ENCODE measurements around the gene LBH. TPM values are rescaled to one million over a fixed set of nuclear protein-coding genes. Genes with fewer than 3 reads are reported as not detected.
A peak's percentile ranks its signal among the peaks of the same experiment; 100 is the strongest.

Gene LBH
- total RNA-seq, 1 experiment from 2014 or later, result 1.1 TPM

GRCh38 chr2:30193104-30193681 lies 38.1 kb upstream of the LBH start:
- no peak for TF ChIP-seq CTCF (IDR thresholded peaks at IDR 0.05; ENCODE audit: unreplicated experiment)
- ChIA-PET CTCF (interaction anchor here (0.6 to 1.4 kb wide), 7 partner anchors 10 to 1003 kb away, joined by 3 to 11 read pairs (median 4); no protein-coding TSS in a partner anchor), POLR2A (interaction anchor here (0.6 kb wide), 1 partner anchor 502 kb away, joined by 3 read pairs; no protein-coding TSS in a partner anchor)
- peaks cover 5% of the 10 kb centered on the region for H3K36me3 Mint-ChIP-seq (ENCODE audit: insufficient read depth, unreplicated experiment)
- peak; percentile 33 for DNase-seq (ENCODE audit: unreplicated experiment)
- H3K27ac Mint-ChIP-seq (ENCODE audit: low read depth, unreplicated experiment), result peak overlapping the region; percentile 47
- no peaks in the 10 kb centered on the region for H3K9me3 Mint-ChIP-seq (ENCODE audit: unreplicated experiment)
- no peaks in the 10 kb centered on the region for H3K27me3 Mint-ChIP-seq (ENCODE audit: insufficient read depth, unreplicated experiment)
- H3K4me3 Mint-ChIP-seq (ENCODE audit: unreplicated experiment), result no peak overlapping the region
- H3K4me1 Mint-ChIP-seq (ENCODE audit: insufficient read depth, unreplicated experiment), result peaks cover 9% of the 10 kb centered on the region
- no TSS peak for BruUV-seq (replicated peaks)
- intact Hi-C loops (cut with micrococcal nuclease), result no loop called here

- Mint-ChIP-seq H3K36me3 (ENCODE audit: insufficient read depth, unreplicated experiment) (peaks cover 5% of the 10 kb centered on the region), H3K9me3 (ENCODE audit: unreplicated experiment) (no peaks in the 10 kb centered on the region), H3K4me3 (ENCODE audit: unreplicated experiment) (no peak overlapping the region), H3K27ac (ENCODE audit: low read depth, unreplicated experiment) (no peak overlapping the region), H3K27me3 (ENCODE audit: insufficient read depth, unreplicated experiment) (no peaks in the 10 kb centered on the region), H3K4me1 (ENCODE audit: insufficient read depth, unreplicated experiment) (peaks cover 9% of the 10 kb centered on the region)
- ChIA-PET CTCF (interaction anchor here (0.6 to 1.4 kb wide), 5 partner anchors 10 to 975 kb away, joined by 3 to 5 read pairs (median 3); no protein-coding TSS in a partner anchor), POLR2A (no interaction called here)
- no peak for TF ChIP-seq CTCF (IDR thresholded peaks at IDR 0.05; ENCODE audit: unreplicated experiment)
- no TSS peak for BruUV-seq (replicated peaks)
- DNase-seq (ENCODE audit: unreplicated experiment), result no peak
- intact Hi-C loops (cut with micrococcal nuclease), result no loop called here
Measured at GRCh38 chr2:30194421-30194820, 36.9 kb upstream of the LBH start.

- intact Hi-C loops (cut with micrococcal nuclease), result no loop called here
- H3K9me3 Mint-ChIP-seq (ENCODE audit: unreplicated experiment), result no peaks in the 10 kb centered on the region
- H3K27ac Mint-ChIP-seq (ENCODE audit: low read depth, unreplicated experiment), result peak overlapping the region; percentile 31
- ChIA-PET CTCF (interaction anchor here (0.6 to 1.4 kb wide), 4 partner anchors 11 to 511 kb away, joined by 3 to 5 read pairs (median 4); no protein-coding TSS in a partner anchor), POLR2A (no interaction called here)
- no peaks in the 10 kb centered on the region for H3K27me3 Mint-ChIP-seq (ENCODE audit: insufficient read depth, unreplicated experiment)
- H3K36me3 Mint-ChIP-seq (ENCODE audit: insufficient read depth, unreplicated experiment), result peaks cover 5% of the 10 kb centered on the region
- TF ChIP-seq CTCF (IDR thresholded peaks at IDR 0.05; ENCODE audit: unreplicated experiment), result no peak
- no peak overlapping the region for H3K4me3 Mint-ChIP-seq (ENCODE audit: unreplicated experiment)
- peaks cover 10% of the 10 kb centered on the region for H3K4me1 Mint-ChIP-seq (ENCODE audit: insufficient read depth, unreplicated experiment)
- DNase-seq (ENCODE audit: unreplicated experiment), result no peak
- no TSS peak for BruUV-seq (replicated peaks)
Measured at GRCh38 chr2:30195016-30195415, 36.3 kb upstream of the LBH start.

- H3K27ac Mint-ChIP-seq (ENCODE audit: low read depth, unreplicated experiment), result no peak overlapping the region
- ChIA-PET CTCF (interaction anchor here (0.9 kb wide), 2 partner anchors 16 to 33 kb away, joined by 3 to 4 read pairs; no protein-coding TSS in a partner anchor), POLR2A (no interaction called here)
- peaks cover 13% of the 10 kb centered on the region for H3K4me1 Mint-ChIP-seq (ENCODE audit: insufficient read depth, unreplicated experiment)
- H3K27me3 Mint-ChIP-seq (ENCODE audit: insufficient read depth, unreplicated experiment), result no peaks in the 10 kb centered on the region
- intact Hi-C loops (cut with micrococcal nuclease), result no loop called here
- no peak overlapping the region for H3K4me3 Mint-ChIP-seq (ENCODE audit: unreplicated experiment)
- no peaks in the 10 kb centered on the region for H3K9me3 Mint-ChIP-seq (ENCODE audit: unreplicated experiment)
- TF ChIP-seq CTCF (IDR thresholded peaks at IDR 0.05; ENCODE audit: unreplicated experiment), result no peak
- no TSS peak for BruUV-seq (replicated peaks)
- H3K36me3 Mint-ChIP-seq (ENCODE audit: insufficient read depth, unreplicated experiment), result peaks cover 5% of the 10 kb centered on the region
- no peak for DNase-seq (ENCODE audit: unreplicated experiment)
Measured at GRCh38 chr2:30197570-30198192, 33.7 kb upstream of the LBH start.
